Activated T-helper 1 cell treated with anti-CD3 and anti-CD28 coated beads, Interleukin-2, amount 50 U/mL, for 16 hours (primary cell): ENCODE data around the gene GPR176.

Experiments used
- DNase-seq, 2 donors: peaks; one replicate each; pipeline ENCODE4 v3.0.0-alpha.2; 2020; ENCODE audit warnings: low read depth in 1 of 2, low spot score in 1 of 2

The GPR176 gene

DNA sequence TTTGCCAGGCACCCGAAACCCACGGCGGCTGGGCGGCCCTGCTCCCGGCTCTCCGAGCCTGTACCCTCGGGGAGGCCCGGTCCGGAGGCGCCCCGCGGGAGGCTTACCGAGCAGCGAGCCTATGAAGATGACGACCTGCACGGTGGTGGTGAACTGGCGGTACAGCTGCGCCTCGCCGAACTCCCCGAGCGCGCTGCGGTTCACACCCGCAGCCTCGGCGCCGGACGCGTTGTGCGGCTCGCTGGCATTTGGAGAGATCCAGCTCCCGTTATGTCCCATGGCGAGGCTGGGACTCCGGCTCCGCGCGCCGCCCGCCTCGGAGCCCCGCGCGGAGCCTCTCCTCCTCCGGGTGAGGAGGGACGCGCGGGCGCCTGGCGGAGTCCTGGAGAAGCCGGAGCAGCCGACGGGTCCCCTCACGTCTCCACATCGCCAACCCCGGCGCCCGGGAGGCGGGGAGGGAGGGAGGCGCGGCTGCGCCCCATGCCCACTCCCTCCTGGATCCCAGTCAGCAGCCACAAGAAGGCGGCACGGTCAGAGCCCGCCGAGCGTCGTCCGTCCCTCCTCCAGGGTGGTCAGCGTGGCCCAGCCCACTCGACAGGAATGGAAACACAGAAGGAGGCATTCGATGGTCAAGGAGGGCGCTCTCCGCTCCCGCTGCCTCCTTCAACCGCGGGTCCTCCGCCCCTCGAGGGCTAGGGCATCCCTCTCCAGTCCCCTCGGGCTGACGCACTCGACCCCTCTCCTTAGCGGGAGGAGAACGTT lies at the start of gene GPR176:
Gene GPR176 (minus strand): TSS at position 519 of the 762 bp plus-strand sequence. CDS start 240 bp downstream, at position 279.
- DNase-seq: no peak

DNA sequence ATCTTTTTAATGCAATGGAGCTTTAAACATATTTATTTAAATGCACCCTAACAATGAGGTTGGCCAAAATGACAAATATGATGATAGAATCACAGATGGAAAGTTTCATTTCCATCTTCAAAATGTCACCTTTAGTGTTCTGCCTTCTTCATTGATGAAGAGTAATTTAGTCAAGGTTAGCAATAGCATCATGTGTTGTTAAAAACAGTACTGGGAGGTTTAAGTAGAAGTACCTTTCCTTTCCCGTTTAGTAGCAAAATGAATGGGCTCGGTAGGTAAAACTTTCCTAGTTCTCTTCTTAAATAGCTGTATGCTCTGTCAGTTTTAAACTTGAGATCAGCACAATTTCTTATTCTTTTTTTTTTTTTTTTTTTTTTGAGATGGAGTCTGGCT lies 48.9 kb upstream of the GPR176 start:
- no peak for DNase-seq

GRCh38 chr15:39968273-39969001 lies 48.4 kb upstream of the GPR176 start:
- no peak for DNase-seq

DNA sequence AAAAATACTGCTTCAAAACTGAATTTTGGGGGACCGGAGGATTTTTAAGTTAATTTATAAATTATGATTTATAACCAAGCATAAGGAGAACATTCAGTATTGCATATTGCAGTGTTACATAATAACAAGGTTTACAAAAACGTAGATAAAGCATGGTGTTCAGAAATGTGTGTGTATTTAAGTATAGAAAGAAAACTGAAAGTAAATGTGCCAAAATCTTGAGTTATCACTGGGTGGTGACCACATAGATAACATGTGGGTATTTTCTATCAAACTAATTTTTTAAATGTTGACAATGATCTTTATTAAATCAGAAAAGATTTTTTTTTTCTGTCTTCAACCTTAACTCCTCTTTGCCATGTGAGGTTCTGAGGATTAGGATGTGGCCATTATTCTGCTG lies 46.5 kb upstream of the GPR176 start:
- DNase-seq: no peak

DNA sequence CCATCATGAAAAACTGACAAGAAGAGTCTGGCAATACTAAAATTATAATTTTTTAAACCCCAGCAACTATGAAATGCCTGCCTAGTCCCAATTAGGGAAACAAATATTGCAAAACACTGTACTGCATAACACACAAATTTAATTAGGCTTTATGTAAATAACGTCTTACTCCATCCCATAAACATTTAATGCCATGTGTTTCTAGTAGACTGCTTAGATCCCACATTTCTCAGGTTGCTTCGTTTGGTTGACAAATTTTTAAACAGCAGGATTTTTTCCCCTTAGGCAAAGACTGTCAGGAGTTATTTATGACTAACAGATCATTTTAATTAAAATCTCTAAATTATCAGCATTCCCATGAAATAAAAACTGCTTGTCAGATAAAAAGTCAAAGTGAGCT lies 43.7 kb upstream of the GPR176 start:
- DNase-seq: no peak

DNA sequence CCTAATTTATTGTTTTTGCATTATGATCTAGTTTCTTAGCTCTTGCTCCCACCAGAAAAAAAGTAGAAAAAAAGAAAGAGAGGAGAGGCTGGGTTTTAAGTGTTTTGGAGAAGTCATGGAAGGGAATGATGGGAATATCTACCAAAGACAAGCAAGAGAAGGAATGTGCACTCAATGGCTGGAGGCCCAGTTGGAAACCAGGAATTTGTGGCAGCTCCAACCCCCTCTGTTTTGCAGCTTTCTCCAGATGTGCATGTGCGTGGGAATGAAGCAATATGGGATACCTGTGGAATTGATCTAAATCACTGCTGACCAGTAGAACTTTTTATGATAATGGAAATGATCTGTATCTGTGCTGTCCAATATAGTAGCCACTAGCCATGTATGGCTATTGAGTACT lies 41.0 kb upstream of the GPR176 start:
- no peak for DNase-seq

GRCh38 chr15:39960411-39960810 lies 40.3 kb upstream of the GPR176 start:
- no peak for DNase-seq

GRCh38 chr15:39959411-39959810 lies 39.3 kb upstream of the GPR176 start:
- no peak for DNase-seq

GRCh38 chr15:39957481-39957880 lies 37.4 kb upstream of the GPR176 start:
- DNase-seq: no peak

DNA sequence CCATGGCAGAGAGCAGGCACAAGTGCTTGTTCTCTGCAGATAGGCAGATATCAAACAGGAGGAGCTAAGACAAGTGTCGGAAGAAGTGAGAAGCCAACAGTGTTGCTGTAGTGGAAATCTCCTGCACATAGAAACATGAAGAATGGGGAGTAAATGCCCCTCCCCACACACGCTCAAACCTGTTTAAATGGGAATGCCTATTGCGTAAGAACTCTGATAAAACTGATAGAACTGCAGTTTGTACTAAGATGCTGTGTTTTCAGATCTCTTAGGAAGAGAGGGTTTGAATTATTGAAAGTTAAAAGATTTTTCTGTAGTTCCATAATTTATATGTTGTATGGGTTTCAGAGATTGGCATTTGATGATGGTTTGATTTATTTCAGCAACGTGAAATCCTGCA lies 33.5 kb upstream of the GPR176 start:
- no peak for DNase-seq

GRCh38 chr15:39951561-39951960 lies 31.5 kb upstream of the GPR176 start:
- no peak for DNase-seq

GRCh38 chr15:39948817-39949216 lies 28.8 kb upstream of the GPR176 start:
- no peak for DNase-seq

GRCh38 chr15:39947401-39948197 lies 27.5 kb upstream of the GPR176 start:
- no peak for DNase-seq

DNA sequence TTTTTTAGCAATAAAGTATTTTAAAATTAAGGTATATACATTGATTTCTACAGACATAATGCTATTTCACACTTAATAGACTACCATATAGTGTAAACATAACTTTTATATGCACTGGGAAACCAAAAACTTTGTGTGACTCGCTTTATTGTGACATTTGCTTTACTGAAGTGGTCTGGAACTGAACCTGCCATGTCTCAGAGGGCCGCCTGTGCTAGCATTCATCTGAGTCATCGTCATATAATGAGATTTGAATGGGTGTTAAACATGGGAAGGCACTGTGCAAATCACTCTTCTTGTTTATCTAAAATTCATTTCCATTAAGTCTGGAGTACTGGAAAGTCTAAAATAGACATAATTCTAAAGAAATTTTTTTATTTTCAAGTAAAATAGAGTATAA lies 26.8 kb upstream of the GPR176 start:
- no peak for DNase-seq

DNA sequence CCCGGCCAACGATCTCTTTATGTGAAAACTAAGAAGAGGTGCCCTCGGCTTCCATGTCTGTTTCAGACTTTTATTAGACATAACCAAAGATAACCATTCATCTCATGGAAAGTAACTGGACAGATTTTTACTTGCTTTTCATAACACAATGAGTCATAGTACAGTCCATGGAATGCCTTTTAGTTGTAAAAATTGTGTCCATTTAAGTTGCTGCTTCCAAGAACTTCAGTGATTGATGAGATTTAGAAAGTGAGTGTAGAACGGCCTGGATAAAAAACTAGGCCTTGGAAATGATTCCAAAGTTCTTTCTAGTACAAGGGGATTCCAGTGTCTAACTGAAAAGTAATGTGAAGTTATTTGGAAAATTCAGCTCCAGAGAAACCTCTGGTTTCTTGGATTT lies 24.7 kb upstream of the GPR176 start:
- no peak for DNase-seq

- DNase-seq: no peak
These were observed 22.7 kb upstream of the GPR176 start for GRCh38 chr15:39942753-39943150.

GRCh38 chr15:39942101-39942752 lies 22.2 kb upstream of the GPR176 start:
- DNase-seq: no peak

GRCh38 chr15:39939487-39940452 lies 19.7 kb upstream of the GPR176 start:
- no peak for DNase-seq

GRCh38 chr15:39937696-39938095 lies 17.6 kb upstream of the GPR176 start:
- no peak for DNase-seq

- no peak for DNase-seq
These were observed 16.6 kb upstream of the GPR176 start for GRCh38 chr15:39936681-39937080.
